Vagina (tissue), 2 donors: ENCODE measurements around the gene RASAL2.

Experiments
- CTCF ChIP-seq, 3 experiments: fragments of 450-650 bp in 2 of 3; fragments of 200-600 bp in 1 of 3; sonication (generic) in 1 of 3; IDR thresholded peaks; one replicate each; pipeline ENCODE4 v1.5.1; 2017 to 2019; ENCODE audit warnings: antibody characterized with exemption in 3 of 3, mild to moderate bottlenecking in 2 of 3, moderate library complexity in 2 of 3
- POLR2A ChIP-seq, 2 donors: fragments of 450-650 bp; IDR thresholded peaks; one replicate each; pipeline ENCODE4 v1.6.1; 2017; ENCODE audit warnings: antibody characterized with exemption in 2 of 2, mild to moderate bottlenecking in 2 of 2, moderate library complexity in 2 of 2
- POLR2AphosphoS5 ChIP-seq, 2 donors: sonication (generic); formaldehyde crosslinking; IDR thresholded peaks; one replicate each; pipeline ENCODE4 v1.9.0; 2017; ENCODE audit warnings: antibody characterized with exemption in 2 of 2, mild to moderate bottlenecking in 2 of 2, low read depth in 1 of 2; ENCODE audit not compliant: insufficient read depth in 1 of 2

DNA sequence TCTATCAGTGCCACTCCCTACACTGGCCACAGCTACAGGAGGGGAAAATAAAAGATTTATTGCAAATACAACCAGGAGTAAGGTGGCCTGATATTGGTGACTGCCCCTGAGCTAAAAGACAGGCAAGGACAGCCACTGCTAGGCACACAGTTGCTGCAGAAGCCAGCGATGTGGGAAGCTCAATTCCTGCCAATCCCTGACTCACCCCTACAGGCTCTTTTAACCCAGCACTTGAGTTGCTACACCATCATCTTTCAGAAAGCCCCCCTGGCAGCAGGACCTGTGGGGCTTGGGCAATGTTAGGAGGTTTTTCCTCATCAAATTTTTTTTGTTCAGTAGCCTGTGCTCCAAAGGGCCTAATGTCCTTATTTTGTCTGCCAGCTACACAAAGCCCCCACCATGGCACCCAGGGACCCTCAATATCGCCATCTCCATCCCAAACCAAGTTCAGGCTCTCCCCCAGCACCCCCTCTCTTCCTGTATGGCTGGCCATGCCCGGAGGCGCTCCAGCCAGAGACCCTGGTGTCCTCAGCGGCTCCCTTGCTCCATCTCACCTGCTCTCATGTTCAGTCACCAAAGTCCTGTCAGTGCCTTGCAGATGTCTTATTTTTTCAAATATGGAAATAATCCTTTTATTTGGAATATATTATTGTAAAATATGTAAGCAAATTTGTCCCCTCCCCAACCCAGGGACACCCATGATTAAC lies 389.5 kb downstream of the RASAL2 start:
- TF ChIP-seq POLR2AphosphoS5 (IDR thresholded peaks at IDR 0.05; ENCODE audit: insufficient read depth in 1 of 2, low read depth in 1 of 2) (no peak), POLR2A (IDR thresholded peaks at IDR 0.05) (no peak), CTCF (IDR thresholded peaks at IDR 0.05) (no peak)
